ENCODE measurements around the gene POLR1A. TPM values are rescaled to one million over a fixed set of nuclear protein-coding genes. Genes with fewer than 3 reads are reported as not detected.

Gene POLR1A
- total RNA-seq, 1 donor from 2014 or later: 32.6 TPM

GRCh38 chr2:86062043-86062442 is 43.6 kb downstream of the POLR1A start:
- no peak for TF ChIP-seq CTCF (IDR thresholded peaks at IDR 0.05)
- Mint-ChIP-seq H3K36me3 (ENCODE audit: low read depth) (peaks cover 51% of the 10 kb centered on the region), H3K4me3 (ENCODE audit: unreplicated experiment) (no peak overlapping the region), H3K4me1 (ENCODE audit: low read depth) (peaks cover 17% of the 10 kb centered on the region), H3K27me3 (ENCODE audit: low read depth) (no peaks in the 10 kb centered on the region), H3K27ac (ENCODE audit: unreplicated experiment) (no peak overlapping the region), H3K9me3 (ENCODE audit: low read depth) (peaks cover 19% of the 10 kb centered on the region)
- no peak for DNase-seq (ENCODE audit: low spot score)

GRCh38 chr2:86056590-86057331 is 48.9 kb downstream of the POLR1A start:
- peaks cover 43% of the 10 kb centered on the region for H3K36me3 Mint-ChIP-seq (ENCODE audit: low read depth)
- no peaks in the 10 kb centered on the region for H3K27me3 Mint-ChIP-seq (ENCODE audit: low read depth)
- H3K4me3 Mint-ChIP-seq (ENCODE audit: unreplicated experiment): no peak overlapping the region
- H3K9me3 Mint-ChIP-seq (ENCODE audit: low read depth): no peaks in the 10 kb centered on the region
- H3K27ac Mint-ChIP-seq (ENCODE audit: unreplicated experiment): no peak overlapping the region
- TF ChIP-seq CTCF (IDR thresholded peaks at IDR 0.05): no peak
- peaks cover 13% of the 10 kb centered on the region for H3K4me1 Mint-ChIP-seq (ENCODE audit: low read depth)
- no peak for DNase-seq (ENCODE audit: low spot score)

- Mint-ChIP-seq H3K9me3 (ENCODE audit: low read depth) (no peaks in the 10 kb centered on the region), H3K4me1 (ENCODE audit: low read depth) (peaks cover 10% of the 10 kb centered on the region), H3K4me3 (ENCODE audit: unreplicated experiment) (no peak overlapping the region), H3K36me3 (ENCODE audit: low read depth) (peaks cover 37% of the 10 kb centered on the region), H3K27ac (ENCODE audit: unreplicated experiment) (no peak overlapping the region), H3K27me3 (ENCODE audit: low read depth) (no peaks in the 10 kb centered on the region)
- DNase-seq (ENCODE audit: low spot score): no peak
- TF ChIP-seq CTCF (IDR thresholded peaks at IDR 0.05): no peak
Measured at GRCh38 chr2:86055314-86055713, 50.4 kb downstream of the POLR1A start.

GRCh38 chr2:86054535-86055082 is 51.1 kb downstream of the POLR1A start:
- H3K4me3 Mint-ChIP-seq (ENCODE audit: unreplicated experiment): no peak overlapping the region
- H3K4me1 Mint-ChIP-seq (ENCODE audit: low read depth): peaks cover 10% of the 10 kb centered on the region
- no peak for TF ChIP-seq CTCF (IDR thresholded peaks at IDR 0.05)
- no peaks in the 10 kb centered on the region for H3K9me3 Mint-ChIP-seq (ENCODE audit: low read depth)
- peaks cover 35% of the 10 kb centered on the region for H3K36me3 Mint-ChIP-seq (ENCODE audit: low read depth)
- no peak overlapping the region for H3K27ac Mint-ChIP-seq (ENCODE audit: unreplicated experiment)
- H3K27me3 Mint-ChIP-seq (ENCODE audit: low read depth): no peaks in the 10 kb centered on the region
- no peak for DNase-seq (ENCODE audit: low spot score)

GRCh38 chr2:86053166-86053565 is 52.5 kb downstream of the POLR1A start:
- no peaks in the 10 kb centered on the region for H3K27me3 Mint-ChIP-seq (ENCODE audit: low read depth)
- H3K9me3 Mint-ChIP-seq (ENCODE audit: low read depth): no peaks in the 10 kb centered on the region
- no peak overlapping the region for H3K4me3 Mint-ChIP-seq (ENCODE audit: unreplicated experiment)
- H3K36me3 Mint-ChIP-seq (ENCODE audit: low read depth): peaks cover 39% of the 10 kb centered on the region
- H3K4me1 Mint-ChIP-seq (ENCODE audit: low read depth): peaks cover 10% of the 10 kb centered on the region
- TF ChIP-seq CTCF (IDR thresholded peaks at IDR 0.05): no peak
- H3K27ac Mint-ChIP-seq (ENCODE audit: unreplicated experiment): no peak overlapping the region
- no peak for DNase-seq (ENCODE audit: low spot score)

Data from chondrocyte (in vitro differentiated cells).